Dendritic cell treated with granulocyte-macrophage colony-stimulating factor and Interleukin-4, amounts not matched to agents 40 ng/mL and 50 ng/mL, for 4 days (primary cell): ENCODE results near the gene CCDC170.

Experiments used
- H3K27ac Mint-ChIP-seq: one replicate; pipeline ENCODE4 v1.8.0; 2022; ENCODE audit warnings: mild to moderate bottlenecking, mixed read lengths
- H3K27me3 Mint-ChIP-seq: one replicate; pipeline ENCODE4 v1.8.0; 2022; ENCODE audit warnings: mild to moderate bottlenecking, mixed read lengths
- H3K36me3 Mint-ChIP-seq: one replicate; pipeline ENCODE4 v1.8.0; 2022; ENCODE audit warnings: low read depth, mixed read lengths
- H3K4me1 Mint-ChIP-seq: one replicate; pipeline ENCODE4 v1.8.0; 2022; ENCODE audit warnings: low read depth, mixed read lengths
- H3K4me3 Mint-ChIP-seq: one replicate; pipeline ENCODE4 v1.8.0; 2022; ENCODE audit warnings: mild to moderate bottlenecking, moderate library complexity, mixed read lengths
- H3K9me3 Mint-ChIP-seq: one replicate; pipeline ENCODE4 v1.8.0; 2022; ENCODE audit warnings: mixed read lengths
- intact Hi-C: fragments of 100-400 bp; cut with micrococcal nuclease; formaldehyde crosslinking; loops from one replicate; pipeline ENCODE4 v1.15.0; 2022

Gene CCDC170

GRCh38 chr6:151589667-151590066 is 95.8 kb downstream of the CCDC170 start:
- H3K36me3 Mint-ChIP-seq, result peaks cover 55% of the 10 kb centered on the region
- H3K9me3 Mint-ChIP-seq, result peaks cover 19% of the 10 kb centered on the region
- H3K4me3 Mint-ChIP-seq, result no peak overlapping the region
- H3K27ac Mint-ChIP-seq, result no peak overlapping the region
- peaks cover 14% of the 10 kb centered on the region for H3K4me1 Mint-ChIP-seq
- peaks cover 3% of the 10 kb centered on the region for H3K27me3 Mint-ChIP-seq
- intact Hi-C loops, result no loop called here

GRCh38 chr6:151590742-151591141 is 96.9 kb downstream of the CCDC170 start:
- Mint-ChIP-seq H3K9me3 (peaks cover 19% of the 10 kb centered on the region), H3K36me3 (peaks cover 53% of the 10 kb centered on the region)

GRCh38 chr6:151592449-151593159 is 98.8 kb downstream of the CCDC170 start:
- no peak overlapping the region for H3K27ac Mint-ChIP-seq
- H3K4me3 Mint-ChIP-seq, result no peak overlapping the region
- H3K9me3 Mint-ChIP-seq, result peaks cover 19% of the 10 kb centered on the region
- H3K36me3 Mint-ChIP-seq, result peaks cover 52% of the 10 kb centered on the region
- peaks cover 14% of the 10 kb centered on the region for H3K4me1 Mint-ChIP-seq
- intact Hi-C loops, result no loop called here
- peaks cover 2% of the 10 kb centered on the region for H3K27me3 Mint-ChIP-seq

More at GRCh38 chr6:151590742-151591141, 96.9 kb downstream of the CCDC170 start:
- Mint-ChIP-seq H3K27ac (no peak overlapping the region), H3K4me1 (peaks cover 14% of the 10 kb centered on the region), H3K4me3 (no peak overlapping the region), H3K27me3 (peaks cover 3% of the 10 kb centered on the region)
- intact Hi-C loops, result no loop called here

- peak overlapping the region; percentile 4 for H3K27ac Mint-ChIP-seq
- H3K9me3 Mint-ChIP-seq, result no peaks in the 10 kb centered on the region
- H3K27me3 Mint-ChIP-seq, result no peaks in the 10 kb centered on the region
- H3K36me3 Mint-ChIP-seq, result peaks cover 13% of the 10 kb centered on the region
- no peak overlapping the region for H3K4me3 Mint-ChIP-seq
- intact Hi-C loops, result no loop called here
- peaks cover 34% of the 10 kb centered on the region for H3K4me1 Mint-ChIP-seq
Measured at GRCh38 chr6:151609146-151609902, 115.5 kb downstream of the CCDC170 start.

GRCh38 chr6:151610326-151610725 is 116.5 kb downstream of the CCDC170 start:
- Mint-ChIP-seq H3K9me3 (no peaks in the 10 kb centered on the region), H3K27ac (no peak overlapping the region), H3K36me3 (peaks cover 21% of the 10 kb centered on the region), H3K4me3 (no peak overlapping the region), H3K4me1 (peaks cover 30% of the 10 kb centered on the region), H3K27me3 (no peaks in the 10 kb centered on the region)
- intact Hi-C loops, result no loop called here

- H3K4me1 Mint-ChIP-seq, result peaks cover 8% of the 10 kb centered on the region
- H3K27ac Mint-ChIP-seq, result no peak overlapping the region
- H3K9me3 Mint-ChIP-seq, result no peaks in the 10 kb centered on the region
- intact Hi-C loops, result no loop called here
- no peak overlapping the region for H3K4me3 Mint-ChIP-seq
- no peaks in the 10 kb centered on the region for H3K27me3 Mint-ChIP-seq
- H3K36me3 Mint-ChIP-seq, result peaks cover 43% of the 10 kb centered on the region
Measured at GRCh38 chr6:151614630-151615029, 120.8 kb downstream of the CCDC170 start.

GRCh38 chr6:151616091-151616513 is 122.3 kb downstream of the CCDC170 start:
- H3K36me3 Mint-ChIP-seq, result peaks cover 43% of the 10 kb centered on the region
- no peak overlapping the region for H3K4me3 Mint-ChIP-seq
- no peaks in the 10 kb centered on the region for H3K27me3 Mint-ChIP-seq
- H3K9me3 Mint-ChIP-seq, result no peaks in the 10 kb centered on the region
- H3K27ac Mint-ChIP-seq, result no peak overlapping the region
- H3K4me1 Mint-ChIP-seq, result peaks cover 8% of the 10 kb centered on the region
- intact Hi-C loops, result no loop called here

- Mint-ChIP-seq H3K4me3 (no peak overlapping the region), H3K27me3 (no peaks in the 10 kb centered on the region), H3K36me3 (peaks cover 43% of the 10 kb centered on the region), H3K9me3 (no peaks in the 10 kb centered on the region), H3K27ac (no peak overlapping the region), H3K4me1 (peaks cover 8% of the 10 kb centered on the region)
- intact Hi-C loops, result no loop called here
Measured at GRCh38 chr6:151616600-151616999, 122.8 kb downstream of the CCDC170 start.

GRCh38 chr6:151617539-151617938 is 123.7 kb downstream of the CCDC170 start:
- no peaks in the 10 kb centered on the region for H3K9me3 Mint-ChIP-seq
- H3K27ac Mint-ChIP-seq, result no peak overlapping the region
- H3K4me3 Mint-ChIP-seq, result no peak overlapping the region
- peaks cover 2% of the 10 kb centered on the region for H3K4me1 Mint-ChIP-seq
- peaks cover 43% of the 10 kb centered on the region for H3K36me3 Mint-ChIP-seq
- intact Hi-C loops, result no loop called here
- no peaks in the 10 kb centered on the region for H3K27me3 Mint-ChIP-seq

GRCh38 chr6:151618717-151619116 is 124.9 kb downstream of the CCDC170 start:
- no peaks in the 10 kb centered on the region for H3K4me1 Mint-ChIP-seq
- peaks cover 43% of the 10 kb centered on the region for H3K36me3 Mint-ChIP-seq
- no peaks in the 10 kb centered on the region for H3K9me3 Mint-ChIP-seq
- H3K27me3 Mint-ChIP-seq, result no peaks in the 10 kb centered on the region
- no peak overlapping the region for H3K4me3 Mint-ChIP-seq
- no peak overlapping the region for H3K27ac Mint-ChIP-seq
- intact Hi-C loops, result no loop called here

GRCh38 chr6:151620179-151620578 is 126.4 kb downstream of the CCDC170 start:
- Mint-ChIP-seq H3K9me3 (no peaks in the 10 kb centered on the region), H3K4me1 (no peaks in the 10 kb centered on the region), H3K27me3 (no peaks in the 10 kb centered on the region), H3K36me3 (peaks cover 36% of the 10 kb centered on the region), H3K4me3 (no peak overlapping the region), H3K27ac (no peak overlapping the region)
- intact Hi-C loops, result no loop called here

- H3K27me3 Mint-ChIP-seq, result no peaks in the 10 kb centered on the region
- intact Hi-C loops, result no loop called here
- H3K9me3 Mint-ChIP-seq, result no peaks in the 10 kb centered on the region
- H3K4me1 Mint-ChIP-seq, result peaks cover 6% of the 10 kb centered on the region
- H3K27ac Mint-ChIP-seq, result no peak overlapping the region
- H3K4me3 Mint-ChIP-seq, result no peak overlapping the region
- H3K36me3 Mint-ChIP-seq, result no peaks in the 10 kb centered on the region
Measured at GRCh38 chr6:151624071-151624470, 130.3 kb downstream of the CCDC170 start.

GRCh38 chr6:151624481-151624880 is 130.7 kb downstream of the CCDC170 start:
- peaks cover 6% of the 10 kb centered on the region for H3K4me1 Mint-ChIP-seq

GRCh38 chr6:151624900-151625536 is 131.2 kb downstream of the CCDC170 start:
- Mint-ChIP-seq H3K27ac (no peak overlapping the region), H3K4me3 (no peak overlapping the region), H3K36me3 (no peaks in the 10 kb centered on the region), H3K9me3 (no peaks in the 10 kb centered on the region), H3K4me1 (peaks cover 6% of the 10 kb centered on the region), H3K27me3 (no peaks in the 10 kb centered on the region)
- intact Hi-C loops, result no loop called here

More at GRCh38 chr6:151624481-151624880, 130.7 kb downstream of the CCDC170 start:
- Mint-ChIP-seq H3K9me3 (no peaks in the 10 kb centered on the region), H3K4me3 (no peak overlapping the region), H3K27ac (no peak overlapping the region), H3K36me3 (no peaks in the 10 kb centered on the region), H3K27me3 (no peaks in the 10 kb centered on the region)
- intact Hi-C loops, result no loop called here
